GM23248 (cell line): Measurements from ENCODE around the gene UMODL1. TPM values are rescaled to one million over a fixed set of nuclear protein-coding genes. Genes with fewer than 3 reads are reported as not detected.

Source experiments
- DNase-seq: peaks from one replicate; pipeline ENCODE4 v3.0.0-alpha.2; 2015
- H2AFZ ChIP-seq: fragments of 200-600 bp; sonication (generic); 2 replicates; pipeline ENCODE4 v1.6.1; 2016; ENCODE audit warnings: antibody characterized with exemption
- H3F3A ChIP-seq: fragments of 200-600 bp; sonication (generic); 2 replicates; pipeline ENCODE4 v1.6.1; 2016; ENCODE audit warnings: mild to moderate bottlenecking, antibody characterized with exemption, mixed run types; ENCODE audit not compliant: insufficient read depth
- H3K27ac ChIP-seq: fragments of 200-600 bp; sonication (generic); 2 replicates; pipeline ENCODE4 v1.5.1; 2016; ENCODE audit warnings: mild to moderate bottlenecking
- H3K27me3 ChIP-seq: fragments of 200-600 bp; sonication (generic); replicated peaks from 2 replicates; pipeline ENCODE4 v1.6.1; 2016; ENCODE audit warnings: mild to moderate bottlenecking; ENCODE audit not compliant: insufficient read depth
- H3K36me3 ChIP-seq: fragments of 200-600 bp; sonication (generic); 2 replicates; pipeline ENCODE4 v1.6.1; 2016; ENCODE audit warnings: low read depth, mild to moderate bottlenecking
- H3K4me1 ChIP-seq: fragments of 200-600 bp; sonication (generic); 2 replicates; pipeline ENCODE4 v1.6.1; 2016; ENCODE audit warnings: mild to moderate bottlenecking; ENCODE audit not compliant: insufficient read depth
- H3K4me2 ChIP-seq: fragments of 200-600 bp; sonication (generic); one replicate; pipeline ENCODE4 v1.6.1; 2016; ENCODE audit warnings: mild to moderate bottlenecking; ENCODE audit not compliant: unreplicated experiment
- H3K4me3 ChIP-seq: fragments of 200-600 bp; sonication (generic); 2 replicates; pipeline ENCODE4 v1.5.1; 2016; ENCODE audit warnings: mild to moderate bottlenecking
- H3K79me2 ChIP-seq: fragments of 200-600 bp; sonication (generic); 2 replicates; pipeline ENCODE4 v1.6.1; 2016; ENCODE audit warnings: mild to moderate bottlenecking; ENCODE audit not compliant: insufficient read depth
- H3K9ac ChIP-seq: fragments of 200-600 bp; sonication (generic); 2 replicates; pipeline ENCODE4 v1.6.1; 2016; ENCODE audit warnings: mild to moderate bottlenecking
- H3K9me2 ChIP-seq: fragments of 200-600 bp; sonication (generic); 2 replicates; pipeline ENCODE4 v1.6.1; 2016; ENCODE audit warnings: mixed run types, mild to moderate bottlenecking, moderate library complexity; ENCODE audit not compliant: insufficient read depth
- H3K9me3 ChIP-seq: fragments of 200-600 bp; sonication (generic); one replicate; pipeline ENCODE4 v1.6.1; 2017; ENCODE audit warnings: low read depth
- H4K20me1 ChIP-seq: fragments of 200-600 bp; sonication (generic); 2 replicates; pipeline ENCODE4 v1.6.0; 2016; ENCODE audit not compliant: insufficient read depth
- EZH2 ChIP-seq: fragments of 200-600 bp; sonication (generic); IDR thresholded peaks from 2 replicates; pipeline ENCODE4 v1.6.1; 2018; ENCODE audit warnings: antibody characterized with exemption, mild to moderate bottlenecking; ENCODE audit not compliant: insufficient read depth, poor library complexity, severe bottlenecking
- EZH2phosphoT487 ChIP-seq: fragments of 200-600 bp; sonication (generic); IDR thresholded peaks from 2 replicates; pipeline ENCODE4 v1.6.1; 2018; ENCODE audit warnings: antibody characterized with exemption, moderate library complexity, mild to moderate bottlenecking, low read depth; ENCODE audit not compliant: insufficient read depth
- WGBS, 2 experiments: methylation state at CpG; one replicate each; pipeline ENCODE4 v1.1.6; 2015 to 2017; ENCODE audit warnings: low lambda C conversion rate in 2 of 2, low coverage in 1 of 2; ENCODE audit errors: missing lambda C conversion rate in 2 of 2; 5-methylcytosine and 5-hydroxymethylcytosine counted together
- in situ Hi-C: fragments of 300-500 bp; cut with MboI; formaldehyde crosslinking; loops from 2 replicates; pipeline ENCODE4 v1.15.0; 2020
- polyA plus RNA-seq: library from polyadenylated mRNA; unstranded; fragments of >200 nt; fragmentation: Nextera tagmentation; extraction: Ambion mirVana; gene quantifications from 2 replicates; pipeline ENCODE4 v1.2.1, GENCODE V29; 2016
- total RNA-seq: library from RNA; depleted of rRNA; stranded (reverse); fragments of >200 nt; shearing (Covaris generic); gene quantifications from 2 replicates; pipeline ENCODE4 v1.2.3, GENCODE V29; 2014

UMODL1 gene
- total and polyA plus RNA-seq, 2 experiments from 2014 or later, result not detected

- H3F3A ChIP-seq, result no peaks in the 10 kb centered on the region
- H3K9me3 ChIP-seq, result no peaks in the 10 kb centered on the region
- H4K20me1 ChIP-seq, result no peaks in the 10 kb centered on the region
- H3K79me2 ChIP-seq, result no peaks in the 10 kb centered on the region
- no peaks in the 10 kb centered on the region for H3K36me3 ChIP-seq
- no peak overlapping the region for H3K4me2 ChIP-seq
- H3K9me2 ChIP-seq, result no peaks in the 10 kb centered on the region
- no peak overlapping the region for H3K27ac ChIP-seq
- DNase-seq, result no peak
- no peak overlapping the region for H3K9ac ChIP-seq
- H3K27me3 ChIP-seq, result peaks cover 4% of the 10 kb centered on the region; the same call in 1 of the 2 replicates
- no peaks in the 10 kb centered on the region for H3K4me1 ChIP-seq
- 93 to 97% methylated on average over 5 of the region's 5 CpGs for whole genome bisulfite sequencing, 2 experiments
- H2AFZ ChIP-seq, result no peak overlapping the region
- no peak for TF ChIP-seq EZH2
- no peak for TF ChIP-seq EZH2phosphoT487
- no peak overlapping the region for H3K4me3 ChIP-seq
- in situ Hi-C loops, result no loop called here
These were observed 2.5 kb upstream of the UMODL1 start for GRCh38 chr21:42068592-42068991.

- H2AFZ ChIP-seq, result no peak overlapping the region
- H3K27ac ChIP-seq, result no peak overlapping the region
- H3K9me3 ChIP-seq, result no peaks in the 10 kb centered on the region
- H3K9me2 ChIP-seq, result no peaks in the 10 kb centered on the region
- no peak overlapping the region for H3K4me3 ChIP-seq
- no peaks in the 10 kb centered on the region for H3F3A ChIP-seq
- H3K4me2 ChIP-seq, result no peak overlapping the region
- 69 to 77% methylated on average over 3 of the region's 3 CpGs for WGBS, 2 experiments
- no peaks in the 10 kb centered on the region for H3K4me1 ChIP-seq
- no peaks in the 10 kb centered on the region for H4K20me1 ChIP-seq
- TF ChIP-seq EZH2phosphoT487 (no peak), EZH2 (no peak)
- no peak overlapping the region for H3K9ac ChIP-seq
- peaks cover 4% of the 10 kb centered on the region; the same call in 1 of the 2 replicates for H3K27me3 ChIP-seq
- no peak for DNase-seq
- H3K36me3 ChIP-seq, result no peaks in the 10 kb centered on the region
- in situ Hi-C loops, result no loop called here
- no peaks in the 10 kb centered on the region for H3K79me2 ChIP-seq
These were observed 1.8 kb upstream of the UMODL1 start for GRCh38 chr21:42069327-42069726.

- Histone ChIP-seq H3K4me3 (no peak overlapping the region), H3K27me3 (peaks cover 4% of the 10 kb centered on the region; the same call in 1 of the 2 replicates), H4K20me1 (no peaks in the 10 kb centered on the region), H3K9me3 (no peaks in the 10 kb centered on the region), H3K9ac (no peak overlapping the region), H3K36me3 (no peaks in the 10 kb centered on the region), H3K4me1 (no peaks in the 10 kb centered on the region), H3K4me2 (no peak overlapping the region), H3F3A (no peaks in the 10 kb centered on the region), H3K27ac (no peak overlapping the region), H3K9me2 (no peaks in the 10 kb centered on the region), H3K79me2 (no peaks in the 10 kb centered on the region), H2AFZ (no peak overlapping the region)
- in situ Hi-C loops, result no loop called here
- no peak for DNase-seq
- WGBS, 2 experiments, result 19 to 22% methylated on average over 10 of the region's 10 CpGs
- no peak for TF ChIP-seq EZH2
- TF ChIP-seq EZH2phosphoT487, result no peak
These were observed 1.3 kb upstream of the UMODL1 start for GRCh38 chr21:42069843-42070242.

- Histone ChIP-seq H3K36me3 (no peaks in the 10 kb centered on the region), H3F3A (no peaks in the 10 kb centered on the region), H3K4me1 (no peaks in the 10 kb centered on the region), H2AFZ (no peak overlapping the region), H3K9me2 (no peaks in the 10 kb centered on the region), H3K4me2 (no peak overlapping the region), H3K79me2 (no peaks in the 10 kb centered on the region), H3K27ac (no peak overlapping the region), H3K9ac (no peak overlapping the region), H3K4me3 (no peak overlapping the region), H4K20me1 (no peaks in the 10 kb centered on the region), H3K9me3 (no peaks in the 10 kb centered on the region), H3K27me3 (peaks cover 4% of the 10 kb centered on the region; the same call in 1 of the 2 replicates)
- in situ Hi-C loops, result no loop called here
- TF ChIP-seq EZH2phosphoT487 (no peak), EZH2 (no peak)
- WGBS, 2 experiments, result 86 to 90% methylated on average over 21 of the region's 21 CpGs
- no peak for DNase-seq
These were observed 2.3 kb downstream of the UMODL1 start for GRCh38 chr21:42073145-42074099.
